Measurements from ENCODE around the gene DIP2C.

DNA sequence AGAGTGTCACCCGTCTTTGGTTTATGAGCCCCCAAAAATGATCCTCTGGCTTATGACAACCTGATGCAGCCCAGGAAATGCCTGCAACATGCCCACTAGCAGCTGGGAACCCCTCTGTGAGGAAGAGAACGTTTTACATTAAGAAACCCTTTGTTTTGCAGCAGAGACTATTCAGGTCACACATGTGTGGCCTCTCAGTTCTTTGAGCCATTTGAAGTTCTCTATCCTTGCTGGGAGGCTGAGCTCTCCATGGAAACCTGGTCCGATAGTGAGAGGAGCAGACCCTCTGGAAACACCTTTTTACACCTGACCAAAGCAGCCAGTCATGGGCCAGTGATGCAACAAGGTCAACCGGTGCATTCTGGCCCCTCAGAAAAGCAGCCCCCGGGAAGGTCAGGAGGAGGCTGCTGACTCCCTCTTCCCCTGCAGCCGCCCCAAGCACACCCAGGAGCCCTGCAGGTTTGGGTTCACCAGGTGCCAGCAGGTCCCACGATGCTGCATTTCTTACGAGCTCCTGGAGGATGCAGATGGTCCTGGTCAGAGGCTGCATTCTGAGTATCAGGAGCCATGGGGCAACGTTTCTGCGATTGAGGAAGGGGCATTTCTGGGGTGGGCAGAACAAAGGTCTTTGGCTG, 419.9 kb downstream of the DIP2C start:
- TF ChIP-seq, protein P1, sequence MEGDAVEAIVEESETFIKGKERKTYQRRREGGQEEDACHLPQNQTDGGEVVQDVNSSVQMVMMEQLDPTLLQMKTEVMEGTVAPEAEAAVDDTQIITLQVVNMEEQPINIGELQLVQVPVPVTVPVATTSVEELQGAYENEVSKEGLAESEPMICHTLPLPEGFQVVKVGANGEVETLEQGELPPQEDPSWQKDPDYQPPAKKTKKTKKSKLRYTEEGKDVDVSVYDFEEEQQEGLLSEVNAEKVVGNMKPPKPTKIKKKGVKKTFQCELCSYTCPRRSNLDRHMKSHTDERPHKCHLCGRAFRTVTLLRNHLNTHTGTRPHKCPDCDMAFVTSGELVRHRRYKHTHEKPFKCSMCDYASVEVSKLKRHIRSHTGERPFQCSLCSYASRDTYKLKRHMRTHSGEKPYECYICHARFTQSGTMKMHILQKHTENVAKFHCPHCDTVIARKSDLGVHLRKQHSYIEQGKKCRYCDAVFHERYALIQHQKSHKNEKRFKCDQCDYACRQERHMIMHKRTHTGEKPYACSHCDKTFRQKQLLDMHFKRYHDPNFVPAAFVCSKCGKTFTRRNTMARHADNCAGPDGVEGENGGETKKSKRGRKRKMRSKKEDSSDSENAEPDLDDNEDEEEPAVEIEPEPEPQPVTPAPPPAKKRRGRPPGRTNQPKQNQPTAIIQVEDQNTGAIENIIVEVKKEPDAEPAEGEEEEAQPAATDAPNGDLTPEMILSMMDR (IDR thresholded peaks at IDR 0.05): no peak
- no peak for TF ChIP-seq POLR2AphosphoS5 (IDR thresholded peaks at IDR 0.05)
